ENCODE data around the gene PDX1. TPM values are rescaled to one million over a fixed set of nuclear protein-coding genes. Genes with fewer than 3 reads are reported as not detected.

PDX1 gene
- total and polyA plus RNA-seq, 2 of the 13 experiments (the other 11 are each of a cell fraction or from before 2014, with no cell fraction given): 0.07 TPM; not detected in 1

GRCh38 chr13:27962128-27962841, 42.5 kb downstream of the PDX1 start (continued):
- TF ChIP-seq ZBTB7B (CRISPR knock-in tag; IDR thresholded peaks at IDR 0.05) (peak; percentile 57; the same call in 1 of the 2 replicates), ZNF652 (CRISPR knock-in tag; IDR thresholded peaks at IDR 0.05; ENCODE audit: borderline replicate concordance, low read depth) (no peak), TBX2 (CRISPR knock-in tag; IDR thresholded peaks at IDR 0.05; ENCODE audit: borderline replicate concordance) (0 out of 2 replicates have a peak, but pooled peaks have one; percentile 33), HNF4A (CRISPR knock-in tag; IDR thresholded peaks at IDR 0.05) (peak; percentile 37; the same call in 1 of the 2 replicates), ZNF788 (CRISPR knock-in tag; IDR thresholded peaks at IDR 0.05; ENCODE audit: borderline replicate concordance) (0 out of 2 replicates have a peak, but pooled peaks have one; percentile 28), ZNF549 (CRISPR knock-in tag; IDR thresholded peaks at IDR 0.05) (no peak), ZNF770 (CRISPR knock-in tag; IDR thresholded peaks at IDR 0.05) (peak; percentile 78), ZBTB7A (CRISPR knock-in tag; IDR thresholded peaks at IDR 0.05) (peak; percentile 29; the same call in 1 of the 2 replicates), ZNF451 (CRISPR knock-in tag; IDR thresholded peaks at IDR 0.05) (no peak), DR1 (CRISPR knock-in tag; IDR thresholded peaks at IDR 0.05) (0 out of 2 replicates have a peak, but pooled peaks have one; percentile 23), BRD4 (CRISPR knock-in tag; IDR thresholded peaks at IDR 0.05) (peak; percentile 47; the same call in 1 of the 2 replicates), ZFAT (CRISPR knock-in tag; conservative IDR thresholded peaks at IDR 0.05) (no peak), ZNF891 (CRISPR knock-in tag; IDR thresholded peaks at IDR 0.05) (no peak), ZNF292 (CRISPR knock-in tag; IDR thresholded peaks at IDR 0.05; ENCODE audit: borderline replicate concordance, low read depth) (peak; percentile 46; the same call in 1 of the 2 replicates), YY1 (IDR thresholded peaks at IDR 0.05; ENCODE audit: insufficient read depth, insufficient replicate concordance, low read depth, low read length) (peak; percentile 83), GPBP1L1 (CRISPR knock-in tag; IDR thresholded peaks at IDR 0.05) (no peak), PHF8 (CRISPR knock-in tag; IDR thresholded peaks at IDR 0.05) (peak; percentile 36; the same call in 1 of the 2 replicates), EHMT2 (IDR thresholded peaks at IDR 0.05; ENCODE audit: borderline replicate concordance, low read depth, low read length) (0 out of 2 replicates have a peak, but pooled peaks have one; percentile 27), ZNF280D (CRISPR knock-in tag; IDR thresholded peaks at IDR 0.05) (peak; percentile 68; the same call in 1 of the 2 replicates), LCORL (IDR thresholded peaks at IDR 0.05) (no peak), LCORL (CRISPR knock-in tag; IDR thresholded peaks at IDR 0.05) (0 out of 2 replicates have a peak, but pooled peaks have one; percentile 19), HNF4G (IDR thresholded peaks at IDR 0.05; ENCODE audit: borderline replicate concordance, low read depth, low read length) (peak; percentile 30; the same call in 1 of the 2 replicates), HNF4G (CRISPR knock-in tag; IDR thresholded peaks at IDR 0.05; ENCODE audit: borderline replicate concordance, low read depth) (no peak), RFXAP (CRISPR knock-in tag; IDR thresholded peaks at IDR 0.05; ENCODE audit: borderline replicate concordance) (no peak)
